Peyer's patch (tissue), 4 donors: ENCODE data around the gene RERE. TPM values are rescaled to one million over a fixed set of nuclear protein-coding genes. Genes with fewer than 3 reads are reported as not detected.

Source experiments
- DNase-seq, 3 donors: peaks; one replicate each; pipeline ENCODE4 v3.0.0-alpha.2; 2017 to 2019
- H3K27ac ChIP-seq, 4 donors: fragments of 200-600 bp; sonication (generic); one replicate each; pipeline ENCODE4 v1.5.1; 2016 to 2019
- H3K27me3 ChIP-seq, 2 donors: fragments of 200-600 bp; sonication (generic); one replicate each; pipeline ENCODE4 v1.5.1; 2019
- H3K36me3 ChIP-seq, 3 donors: fragments of 200-600 bp; sonication (generic); one replicate each; pipeline ENCODE4 v1.5.1; 2016 to 2019
- H3K4me1 ChIP-seq, 4 donors: fragments of 200-600 bp; sonication (generic); one replicate each; pipeline ENCODE4 v1.5.1; 2016 to 2019
- H3K4me3 ChIP-seq, 4 donors: fragments of 200-600 bp; sonication (generic); 1 replicate in 3 of 4; 2 replicates in 1 of 4; pipeline ENCODE4 v1.5.1; 2016 to 2019; ENCODE audit warnings: mild to moderate bottlenecking in 1 of 4
- H3K9me3 ChIP-seq, 4 donors: fragments of 200-600 bp; sonication (generic); one replicate each; pipeline ENCODE4 v1.5.1; 2016 to 2019; ENCODE audit warnings: mild to moderate bottlenecking in 1 of 4
- CTCF ChIP-seq, 6 experiments: fragments of 450-650 bp in 4 of 6; fragments of 200-600 bp in 2 of 6; sonication (generic) in 1 of 6; IDR thresholded peaks; one replicate each; pipeline ENCODE4 v1.5.1; 2017 to 2019; ENCODE audit warnings: antibody characterized with exemption in 6 of 6, mild to moderate bottlenecking in 3 of 6, moderate library complexity in 1 of 6
- POLR2A ChIP-seq, 2 donors: fragments of 450-650 bp; IDR thresholded peaks; one replicate each; pipeline ENCODE4 v1.5.1; 2017; ENCODE audit warnings: antibody characterized with exemption in 2 of 2, mild to moderate bottlenecking in 2 of 2, moderate library complexity in 2 of 2
- total RNA-seq, 4 donors: library from RNA; depleted of rRNA; stranded (reverse); fragments of >200 nt; gene quantifications; one replicate each; pipeline ENCODE4 v1.1.0, GENCODE V29; 2016

Gene RERE
- total RNA-seq, 4 donors from 2014 or later: 98.5 to 528 (median 110) TPM

DNA sequence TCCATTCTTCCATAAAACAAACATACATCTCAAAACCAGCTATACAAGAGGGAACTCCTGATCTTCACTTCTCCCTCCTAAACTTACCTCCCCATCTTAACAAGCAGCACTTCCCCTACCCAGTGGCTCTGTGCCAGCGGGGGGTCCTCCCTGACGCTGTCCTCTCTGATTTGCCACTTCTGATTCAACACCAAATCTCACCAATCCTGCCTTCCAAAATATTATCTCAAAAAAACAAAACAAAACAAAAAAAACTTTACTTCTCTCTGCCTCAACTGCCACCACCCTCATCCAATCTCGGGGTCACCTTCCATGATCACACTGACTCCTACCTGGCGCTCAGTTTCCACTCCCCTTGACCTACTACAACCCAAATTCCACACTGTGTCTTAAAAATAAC lies 426.7 kb downstream of the RERE start:
- Histone ChIP-seq H3K27me3 (no peaks in the 10 kb centered on the region), H3K4me3 (no peak overlapping the region), H3K9me3 (no peaks in the 10 kb centered on the region), H3K27ac (no peak overlapping the region), H3K4me1 (peaks cover 0 to 33% (median 1%) of the 10 kb centered on the region in 4 donors), H3K36me3 (peaks cover 0 to 22% (median 0%) of the 10 kb centered on the region in 3 donors)
- DNase-seq: no peak
- TF ChIP-seq POLR2A (IDR thresholded peaks at IDR 0.05): no peak
- TF ChIP-seq CTCF (IDR thresholded peaks at IDR 0.05): no peak

DNA sequence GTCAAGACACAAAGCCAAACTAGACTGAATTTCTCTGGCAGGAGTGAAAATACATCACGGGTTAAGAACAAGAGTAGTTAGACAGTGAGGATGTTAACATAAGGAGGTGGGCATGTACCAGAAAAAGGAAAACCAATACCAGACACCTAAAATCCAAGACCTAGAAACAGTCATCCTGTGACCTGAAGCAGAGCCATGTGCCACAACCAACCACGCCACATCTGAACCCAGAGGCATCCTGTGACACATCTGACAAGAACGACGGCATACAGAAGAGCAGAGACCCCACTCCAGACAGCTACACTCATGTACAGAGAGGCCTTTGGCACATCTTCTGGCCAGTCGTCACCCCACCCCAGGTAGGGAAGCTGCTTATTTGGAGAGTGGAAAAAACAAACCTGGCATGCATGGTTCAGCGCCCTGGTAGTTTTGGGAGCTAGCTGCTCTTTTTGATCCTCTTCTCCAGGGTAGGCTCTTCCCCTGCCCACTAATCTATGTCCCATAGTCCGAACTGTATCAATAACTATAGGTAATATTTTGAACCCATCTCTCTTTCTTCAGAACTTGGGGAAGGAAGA lies 427.4 kb downstream of the RERE start:
- no peak for DNase-seq
- no peaks in the 10 kb centered on the region for H3K27me3 ChIP-seq
- no peak overlapping the region for H3K4me3 ChIP-seq
- TF ChIP-seq POLR2A (IDR thresholded peaks at IDR 0.05) (no peak), CTCF (IDR thresholded peaks at IDR 0.05) (no peak)
- H3K27ac ChIP-seq: no peak overlapping the region
- peaks cover 0 to 22% (median 0%) of the 10 kb centered on the region in 3 donors for H3K36me3 ChIP-seq
- H3K9me3 ChIP-seq: no peaks in the 10 kb centered on the region
- H3K4me1 ChIP-seq: peaks cover 0 to 31% (median 1%) of the 10 kb centered on the region in 4 donors

DNA sequence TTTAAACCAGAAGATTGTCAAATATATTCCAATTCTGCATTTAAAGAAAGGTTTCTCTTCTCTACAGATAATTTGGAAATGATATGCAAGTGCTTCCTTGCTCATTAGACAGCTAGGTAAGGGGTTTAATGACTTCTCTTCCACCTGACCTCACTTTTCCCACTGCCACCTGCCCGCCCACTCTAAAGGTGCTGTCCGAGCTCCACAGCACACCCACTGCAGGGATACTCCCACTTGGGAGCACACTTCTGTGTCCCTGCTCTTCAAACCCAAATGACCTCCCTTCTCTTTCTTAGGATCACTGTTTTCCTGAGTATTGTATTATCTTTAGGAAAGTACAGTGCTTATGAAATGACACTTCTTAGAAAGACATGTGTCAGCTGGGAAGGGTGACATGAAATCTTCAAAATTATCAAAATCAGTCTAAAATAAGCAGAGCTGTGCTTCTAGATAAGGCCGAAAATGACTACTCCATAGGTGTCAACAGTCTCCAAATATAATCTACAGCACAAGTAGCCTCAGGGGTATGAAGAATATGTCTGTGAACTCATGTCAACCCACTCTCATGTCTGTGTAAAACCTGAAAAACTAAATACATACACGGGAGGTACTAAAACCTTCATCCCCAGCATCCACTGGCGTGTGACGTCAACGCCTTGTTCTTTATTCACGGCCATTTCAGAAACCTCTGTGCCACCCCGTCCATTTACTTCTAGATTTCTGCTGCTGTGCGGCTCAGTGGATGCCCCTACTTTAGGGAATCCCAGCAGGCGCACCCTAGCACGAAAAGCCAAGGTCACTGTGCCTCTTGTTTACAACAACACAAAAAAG lies 428.5 kb downstream of the RERE start:
- Histone ChIP-seq H3K36me3 (peaks cover 0 to 22% (median 0%) of the 10 kb centered on the region in 3 donors), H3K27ac (no peak overlapping the region), H3K4me1 (peaks cover 0 to 39% (median 2%) of the 10 kb centered on the region in 4 donors), H3K27me3 (no peaks in the 10 kb centered on the region), H3K4me3 (no peak overlapping the region), H3K9me3 (no peaks in the 10 kb centered on the region)
- no peak for TF ChIP-seq POLR2A (IDR thresholded peaks at IDR 0.05)
- no peak for TF ChIP-seq CTCF (IDR thresholded peaks at IDR 0.05)
- no peak for DNase-seq

DNA sequence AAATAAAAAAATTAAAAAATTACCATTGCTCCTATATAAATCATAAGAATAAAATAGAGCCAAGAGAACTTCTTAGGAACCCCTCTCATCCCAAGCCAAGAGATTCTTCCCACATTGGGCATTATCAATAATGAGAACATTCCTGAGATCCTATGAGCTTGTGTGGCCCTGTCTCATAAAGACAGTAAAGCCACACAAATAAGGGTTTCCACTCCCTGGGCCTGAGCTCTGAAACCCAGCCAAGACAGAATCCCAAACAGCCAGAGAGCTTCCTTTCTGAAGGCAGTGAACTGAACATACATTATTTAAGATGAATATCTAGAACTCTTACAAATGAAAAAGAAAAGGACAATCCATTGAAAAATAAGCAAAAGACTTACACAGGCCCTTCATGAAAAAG lies 431.2 kb downstream of the RERE start:
- TF ChIP-seq CTCF (IDR thresholded peaks at IDR 0.05) (no peak), POLR2A (IDR thresholded peaks at IDR 0.05) (no peak)
- Histone ChIP-seq H3K27me3 (no peaks in the 10 kb centered on the region), H3K4me1 (peaks cover 0 to 55% (median 9%) of the 10 kb centered on the region in 4 donors), H3K27ac (no peak overlapping the region), H3K4me3 (no peak overlapping the region), H3K36me3 (peaks cover 0 to 15% (median 0%) of the 10 kb centered on the region in 3 donors), H3K9me3 (no peaks in the 10 kb centered on the region)
- no peak for DNase-seq

- Histone ChIP-seq H3K4me3 (no peak overlapping the region), H3K4me1 (peaks cover 0 to 67% (median 9%) of the 10 kb centered on the region in 4 donors)
- TF ChIP-seq CTCF (IDR thresholded peaks at IDR 0.05): no peak
- TF ChIP-seq POLR2A (IDR thresholded peaks at IDR 0.05): no peak
Observed at GRCh38 chr1:8384577-8384976, 432.9 kb downstream of the RERE start.

More at GRCh38 chr1:8384577-8384976, 432.9 kb downstream of the RERE start:
- H3K27ac ChIP-seq: no peak overlapping the region
- no peak for DNase-seq
- no peaks in the 10 kb centered on the region for H3K9me3 ChIP-seq
- peaks cover 0 to 17% (median 0%) of the 10 kb centered on the region in 3 donors for H3K36me3 ChIP-seq
- no peaks in the 10 kb centered on the region for H3K27me3 ChIP-seq
